ENCODE data around the gene EHD2. TPM values are rescaled to one million over a fixed set of nuclear protein-coding genes. Genes with fewer than 3 reads are reported as not detected.
"Not testable (repeated sequence)": the region's sequence is repeated elsewhere in the genome, so short reads cannot be mapped to it uniquely, and the experiment has no call there.

The EHD2 gene
- total and polyA plus RNA-seq, 2 of the 13 experiments (the other 11 are each of a cell fraction or from before 2014, with no cell fraction given), result 0.09 to 0.28 TPM

GRCh38 chr19:47663911-47664771, 49.1 kb upstream of the EHD2 start (continued):
- TF ChIP-seq ZNF704 (CRISPR knock-in tag; IDR thresholded peaks at IDR 0.05; ENCODE audit: borderline replicate concordance), result no peak
- peak; percentile 91 for TF ChIP-seq CEBPB (IDR thresholded peaks at IDR 0.05; ENCODE audit: borderline replicate concordance, low read depth, low read length)
- TF ChIP-seq MED13 (CRISPR knock-in tag; IDR thresholded peaks at IDR 0.05), result no peak
- TF ChIP-seq ZNF839 (CRISPR knock-in tag; IDR thresholded peaks at IDR 0.05; ENCODE audit: borderline replicate concordance), result no peak
- no peak for TF ChIP-seq RBAK (CRISPR knock-in tag; IDR thresholded peaks at IDR 0.05)
- no peak for TF ChIP-seq HNRNPLL (IDR thresholded peaks at IDR 0.05; ENCODE audit: low read depth, low read length, poor library complexity, severe bottlenecking)
- no peak for TF ChIP-seq AHR (CRISPR knock-in tag; IDR thresholded peaks at IDR 0.05)
- peak; percentile 20; the same call in 1 of the 2 replicates for TF ChIP-seq ATF7 (IDR thresholded peaks at IDR 0.05)
- no peak for TF ChIP-seq ATF7 (CRISPR knock-in tag; IDR thresholded peaks at IDR 0.05)
- no peak for TF ChIP-seq HOXA9 (CRISPR knock-in tag; IDR thresholded peaks at IDR 0.05; ENCODE audit: borderline replicate concordance)
- TF ChIP-seq BCLAF1 (IDR thresholded peaks at IDR 0.05), result no peak
- TF ChIP-seq SKIL (CRISPR knock-in tag; IDR thresholded peaks at IDR 0.05; ENCODE audit: borderline replicate concordance), result no peak
- TF ChIP-seq MXD4 (CRISPR knock-in tag; IDR thresholded peaks at IDR 0.05), result no peak
- TF ChIP-seq ARHGAP35 (CRISPR knock-in tag; IDR thresholded peaks at IDR 0.05; ENCODE audit: borderline replicate concordance), result no peak

GRCh38 chr19:47668556-47668955, 44.7 kb upstream of the EHD2 start:
- DNase-seq (ENCODE audit: low spot score); CTCF ChIA-PET (ENCODE audit: low intra/inter-chr PET ratio, low total read pairs); POLR2A ChIA-PET; H4K20me1 ChIP-seq (ENCODE audit: insufficient read depth, low read length); H3K4me2 ChIP-seq (ENCODE audit: low read depth, low read length); H3K79me2 ChIP-seq (ENCODE audit: insufficient read depth, low read length); H3K4me3 ChIP-seq (replicated peaks in 1 of 3; ENCODE audit: insufficient read depth in 1 of 3, low read depth in 2 of 3, low read length in 3 of 3); H3K9ac ChIP-seq (ENCODE audit: insufficient read depth, low read depth, low read length); in situ Hi-C loops (cut with HindIII; ENCODE audit: extremely low pct_ligation_motif_present, low pct_unique_long_range_greater_than_20kb); FAIRE-seq; H3K27me3 ChIP-seq (ENCODE audit: control insufficient read depth in 1 of 2, insufficient read depth in 2 of 2, low read length in 2 of 2); H3K36me3 ChIP-seq (replicated peaks in 1 of 2; ENCODE audit: control insufficient read depth in 1 of 2, insufficient read depth in 2 of 2, low read length in 2 of 2); BruUV-seq (replicated peaks); ATAC-seq; intact Hi-C loops (cut with micrococcal nuclease; ENCODE audit: unreplicated experiment); H2AFZ ChIP-seq (ENCODE audit: low read length); H3K9me3 ChIP-seq (ENCODE audit: low read length); H3K27ac ChIP-seq (ENCODE audit: extremely low read length, insufficient read depth, low read length): not testable (repeated sequence)
- 98% methylated on average over 13 of the region's 13 CpGs for WGBS (ENCODE audit: low lambda C conversion rate)
- H3K4me1 ChIP-seq (ENCODE audit: insufficient read depth, low read length), result peaks cover 23% of the 10 kb centered on the region

All from HepG2 (cell line).